SH-SY5Y (cell line): Measurements from ENCODE around the gene DNAJC15.

ENCODE experiments used
- GATA2 ChIP-seq: IDR thresholded peaks from 2 replicates; pipeline ENCODE4 v1.6.1; 2011; ENCODE audit warnings: mild to moderate bottlenecking, low read depth, low read length
- GATA3 ChIP-seq: IDR thresholded peaks from 2 replicates; pipeline ENCODE4 v1.6.1; 2011; ENCODE audit warnings: low read depth, mild to moderate bottlenecking, low read length, moderate library complexity

GRCh38 chr13:42990291-42991232, 32.8 kb upstream of the DNAJC15 start:
- TF ChIP-seq GATA2 (no peak), GATA3 (no peak)
